Rectal smooth muscle tissue (tissue), 1 donor: ENCODE results near the gene TSACC.
"Not testable (repeated sequence)": the region's sequence is repeated elsewhere in the genome, so short reads cannot be mapped to it uniquely, and the experiment has no call there.

Experiments
- H3K27ac ChIP-seq: one replicate; pipeline ENCODE4 v1.7.0; 2013; ENCODE audit warnings: low read depth, low read length, inconsistent platforms
- H3K27me3 ChIP-seq: one replicate; pipeline ENCODE4 v1.7.0; 2013; ENCODE audit warnings: low read length; ENCODE audit not compliant: control insufficient read depth, insufficient read depth
- H3K36me3 ChIP-seq: one replicate; pipeline ENCODE4 v1.7.0; 2013; ENCODE audit warnings: low read length; ENCODE audit not compliant: control insufficient read depth, insufficient read depth
- H3K4me1 ChIP-seq: one replicate; pipeline ENCODE4 v1.7.0; 2013; ENCODE audit warnings: low read length; ENCODE audit not compliant: control insufficient read depth, insufficient read depth
- H3K4me3 ChIP-seq: one replicate; pipeline ENCODE4 v1.7.0; 2013; ENCODE audit warnings: low read length
- H3K9ac ChIP-seq: one replicate; pipeline ENCODE4 v1.7.0; 2013; ENCODE audit warnings: low read length

The TSACC gene

DNA sequence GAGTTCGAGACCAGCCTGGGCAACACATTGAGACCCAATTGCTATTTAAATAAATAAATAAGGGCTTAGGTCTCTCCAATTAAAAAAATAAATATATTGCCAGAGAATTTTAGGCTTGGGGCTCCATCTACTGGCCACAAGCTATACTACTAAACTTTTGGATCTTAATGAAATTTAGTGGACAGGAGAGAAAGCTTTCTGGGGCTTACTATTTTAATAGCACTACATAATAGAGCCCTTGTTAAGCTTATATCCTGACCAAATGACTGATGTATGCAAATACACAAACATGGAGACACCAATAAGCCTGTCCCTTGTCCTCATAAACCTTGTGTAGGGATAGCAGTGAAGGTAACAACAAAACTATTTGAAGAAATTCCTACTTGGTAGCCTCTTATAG is 18.7 kb upstream of the TSACC start:
- H3K27me3 ChIP-seq, result no peaks in the 10 kb centered on the region
- no peak overlapping the region for H3K27ac ChIP-seq
- H3K4me3 ChIP-seq, result no peak overlapping the region
- peaks cover 50% of the 10 kb centered on the region for H3K36me3 ChIP-seq
- no peak overlapping the region for H3K9ac ChIP-seq
- no peaks in the 10 kb centered on the region for H3K4me1 ChIP-seq

- Histone ChIP-seq H3K4me1 (no peaks in the 10 kb centered on the region), H3K9ac (no peak overlapping the region), H3K36me3 (peaks cover 52% of the 10 kb centered on the region), H3K27me3 (no peaks in the 10 kb centered on the region), H3K27ac (no peak overlapping the region), H3K4me3 (no peak overlapping the region)
Observed at GRCh38 chr1:156320560-156320959, 17.8 kb upstream of the TSACC start.

DNA sequence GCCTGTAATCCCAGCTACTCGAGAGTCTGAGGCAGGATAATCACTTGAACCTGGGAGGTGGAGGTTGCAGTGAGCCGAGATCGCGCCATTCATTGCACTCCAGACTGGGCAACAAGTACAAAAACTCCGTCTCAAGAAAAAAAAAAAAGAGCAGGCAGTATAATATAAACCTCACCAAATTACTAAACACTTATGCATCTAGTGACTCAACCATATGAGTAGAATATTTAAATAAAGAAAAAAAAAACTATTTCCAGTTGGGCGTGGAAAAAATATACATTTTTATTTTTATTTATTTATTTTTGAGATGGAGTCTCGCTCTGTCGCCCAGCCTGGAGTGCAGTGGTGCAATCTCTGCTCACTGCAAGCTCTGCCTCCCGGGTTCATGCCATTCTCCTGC is 15.1 kb upstream of the TSACC start:
- not testable (repeated sequence) for H3K9ac ChIP-seq, H3K4me1 ChIP-seq, H3K27me3 ChIP-seq, H3K27ac ChIP-seq, H3K4me3 ChIP-seq
- H3K36me3 ChIP-seq, result peaks cover 38% of the 10 kb centered on the region

GRCh38 chr1:156336242-156336641 is 2.1 kb upstream of the TSACC start:
- Histone ChIP-seq H3K27ac (no peak overlapping the region), H3K4me1 (peaks cover 8% of the 10 kb centered on the region), H3K36me3 (peaks cover 13% of the 10 kb centered on the region), H3K27me3 (no peaks in the 10 kb centered on the region), H3K4me3 (no peak overlapping the region), H3K9ac (no peak overlapping the region)

DNA sequence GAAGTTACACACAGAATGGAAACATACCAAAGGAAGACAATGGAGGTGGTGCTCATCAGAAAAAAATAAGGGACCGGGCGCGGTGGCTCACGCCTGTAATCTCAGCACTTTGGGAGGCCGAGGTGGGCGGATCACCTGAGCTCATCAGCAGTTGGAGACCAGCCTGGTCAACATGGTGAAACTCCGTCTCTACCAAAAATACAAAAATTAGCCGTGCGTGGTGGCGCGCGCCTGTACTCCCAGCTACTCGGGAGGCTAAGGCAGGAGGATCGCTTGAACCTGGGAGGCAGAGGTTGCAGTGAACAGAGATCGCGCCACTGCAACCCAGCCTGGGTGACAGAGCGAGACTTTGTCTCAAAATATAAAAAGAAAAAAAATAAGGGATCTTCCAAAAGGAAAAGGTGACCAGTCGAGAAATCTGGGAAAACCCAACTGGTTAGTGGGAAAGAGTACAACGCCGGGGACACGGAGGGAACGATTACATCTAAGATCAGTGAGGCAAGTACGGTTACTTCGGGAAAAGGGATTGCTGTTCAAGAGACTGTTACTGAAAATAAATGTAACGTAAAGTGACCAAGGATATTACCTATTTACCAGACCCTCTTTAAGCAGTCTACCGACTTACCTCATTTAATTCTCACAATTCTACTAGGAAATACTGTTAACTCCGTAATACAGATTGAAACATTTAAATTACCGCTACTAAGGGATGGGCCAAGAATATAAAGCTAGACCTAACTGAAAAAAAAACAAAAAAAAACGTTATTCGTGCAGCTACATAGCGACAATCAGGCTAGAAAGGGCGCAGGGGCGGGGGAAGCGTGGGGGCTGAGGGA is 1.1 kb upstream of the TSACC start:
- H3K9ac ChIP-seq, result peak overlapping the region; percentile 82
- H3K4me3 ChIP-seq, result peak overlapping the region; percentile 100
- no peaks in the 10 kb centered on the region for H3K27me3 ChIP-seq
- peaks cover 13% of the 10 kb centered on the region for H3K36me3 ChIP-seq
- H3K27ac ChIP-seq, result peak overlapping the region; percentile 38
- H3K4me1 ChIP-seq, result peaks cover 8% of the 10 kb centered on the region

DNA sequence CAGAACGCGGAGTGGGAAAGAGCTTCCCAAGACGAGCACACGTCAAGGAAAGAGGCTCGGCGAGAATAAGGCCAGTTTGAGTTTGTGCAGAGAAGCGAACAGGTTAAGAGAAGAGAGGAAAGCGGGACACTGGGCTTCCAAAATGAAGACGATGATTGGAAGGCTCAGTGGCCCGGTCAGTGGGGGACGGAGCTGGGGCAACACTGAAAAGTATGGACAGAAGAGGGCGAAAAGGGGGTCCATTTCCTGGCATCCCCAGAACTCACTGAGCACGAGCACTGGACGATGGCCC is 492 bp upstream of the TSACC start:
- peak overlapping the region; percentile 38 for H3K27ac ChIP-seq
- peaks cover 8% of the 10 kb centered on the region for H3K4me1 ChIP-seq

DNA sequence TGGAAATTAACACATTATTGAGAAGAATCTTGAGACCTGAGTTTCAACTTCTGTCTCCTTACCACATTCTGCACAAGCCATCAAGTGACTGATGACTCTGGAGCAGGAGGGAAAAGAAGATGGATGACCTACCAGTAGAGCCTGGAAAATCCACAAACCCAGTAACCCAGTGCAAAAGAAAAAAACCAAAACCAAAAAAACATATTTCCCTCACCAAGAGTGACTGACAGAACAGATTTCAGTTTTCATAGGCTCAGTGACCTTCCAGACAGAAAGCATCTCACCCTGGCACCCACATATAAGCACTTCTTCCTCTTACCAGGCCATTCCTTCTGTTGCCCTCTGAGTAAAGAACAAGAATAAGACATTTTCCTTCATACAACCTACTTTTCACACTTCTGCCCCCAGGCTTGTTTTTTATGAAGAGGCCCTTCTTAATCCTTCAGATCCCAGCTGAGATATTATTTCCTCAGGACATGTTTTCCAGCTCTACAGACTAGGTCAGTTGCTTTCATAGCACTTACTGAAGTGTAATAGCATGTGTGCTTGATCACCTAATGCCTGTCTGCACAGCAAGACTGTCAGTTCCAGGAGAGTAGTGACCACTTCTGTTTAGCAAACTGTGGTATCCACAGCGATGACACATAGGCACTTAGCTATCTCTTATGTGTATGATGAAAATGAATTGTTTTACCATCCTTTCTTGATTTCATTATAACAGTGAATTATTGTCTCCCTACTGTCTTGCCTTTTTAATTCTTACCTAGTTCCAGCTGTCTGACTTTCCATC is 4.0 kb downstream of the TSACC start:
- Histone ChIP-seq H3K4me1 (no peaks in the 10 kb centered on the region), H3K27ac (no peak overlapping the region), H3K36me3 (no peaks in the 10 kb centered on the region), H3K27me3 (no peaks in the 10 kb centered on the region), H3K9ac (no peak overlapping the region), H3K4me3 (no peak overlapping the region)

More for the DNA sequence above, 492 bp upstream of the TSACC start:
- Histone ChIP-seq H3K4me3 (peak overlapping the region; percentile 100), H3K36me3 (peaks cover 8% of the 10 kb centered on the region), H3K27me3 (no peaks in the 10 kb centered on the region), H3K9ac (peak overlapping the region; percentile 82)

DNA sequence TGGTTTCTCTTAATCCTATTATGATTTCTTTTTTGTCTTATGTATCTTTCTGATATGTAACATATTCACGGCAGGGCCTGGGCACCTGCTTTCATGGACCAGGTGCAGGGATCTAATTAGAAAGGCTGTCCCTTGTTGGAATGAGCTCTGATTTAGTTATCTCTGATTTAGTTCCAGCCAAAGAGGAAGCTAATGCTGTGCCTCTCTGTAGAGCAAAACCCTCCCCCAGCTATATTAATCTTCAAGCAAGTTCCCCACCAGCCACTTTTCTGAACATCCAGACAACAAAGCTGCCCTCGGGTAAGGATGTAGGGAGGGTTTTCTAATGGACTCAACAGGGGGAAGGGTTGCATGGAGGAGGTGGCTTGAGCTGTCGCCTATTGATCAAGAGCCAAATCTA is 6.1 kb downstream of the TSACC start:
- Histone ChIP-seq H3K27me3 (no peaks in the 10 kb centered on the region), H3K36me3 (no peaks in the 10 kb centered on the region), H3K4me3 (no peak overlapping the region), H3K4me1 (no peaks in the 10 kb centered on the region), H3K9ac (no peak overlapping the region), H3K27ac (no peak overlapping the region)

- H3K9ac ChIP-seq, H3K4me3 ChIP-seq, H3K27ac ChIP-seq, H3K4me1 ChIP-seq, H3K36me3 ChIP-seq, H3K27me3 ChIP-seq: not testable (repeated sequence)
Observed at GRCh38 chr1:156346035-156346434, 7.7 kb downstream of the TSACC start.

GRCh38 chr1:156346636-156347035 is 8.3 kb downstream of the TSACC start:
- Histone ChIP-seq H3K9ac (no peak overlapping the region), H3K27ac (no peak overlapping the region), H3K27me3 (no peaks in the 10 kb centered on the region), H3K36me3 (no peaks in the 10 kb centered on the region), H3K4me3 (no peak overlapping the region), H3K4me1 (no peaks in the 10 kb centered on the region)

- Histone ChIP-seq H3K36me3 (no peaks in the 10 kb centered on the region), H3K4me3 (no peak overlapping the region), H3K4me1 (no peaks in the 10 kb centered on the region), H3K27ac (no peak overlapping the region), H3K9ac (no peak overlapping the region), H3K27me3 (no peaks in the 10 kb centered on the region)
Observed at GRCh38 chr1:156347331-156347730, 9.0 kb downstream of the TSACC start.

DNA sequence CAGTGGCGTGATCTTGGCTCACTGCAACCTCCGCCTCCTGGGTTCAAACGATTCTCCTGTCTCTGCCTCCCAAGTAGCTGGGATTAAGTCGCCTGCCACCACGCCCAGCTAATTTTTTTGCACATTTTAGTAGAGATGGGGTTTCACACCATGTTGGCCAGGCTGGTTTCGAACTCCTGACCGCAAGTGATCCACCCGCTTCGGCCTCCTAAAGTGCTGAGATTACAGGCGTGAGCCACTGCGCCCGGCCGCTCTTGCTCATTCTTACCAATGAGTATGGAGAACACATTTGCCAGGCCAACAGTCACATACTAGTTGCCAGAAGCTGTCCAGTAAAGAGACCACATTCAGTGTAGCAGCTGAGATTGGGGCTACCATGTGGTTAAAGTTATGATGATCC is 14.2 kb downstream of the TSACC start:
- H3K36me3 ChIP-seq, H3K27ac ChIP-seq, H3K27me3 ChIP-seq, H3K4me3 ChIP-seq, H3K9ac ChIP-seq, H3K4me1 ChIP-seq: not testable (repeated sequence)
